ENCODE results near the gene CACNA1H. TPM values are rescaled to one million over a fixed set of nuclear protein-coding genes. Genes with fewer than 3 reads are reported as not detected.

The CACNA1H gene
- total RNA-seq, 3 donors from 2014 or later (not counting 1 experiment from before 2014, with no cell fraction given) = 1.1 to 1.5 (median 1.3) TPM

DNA sequence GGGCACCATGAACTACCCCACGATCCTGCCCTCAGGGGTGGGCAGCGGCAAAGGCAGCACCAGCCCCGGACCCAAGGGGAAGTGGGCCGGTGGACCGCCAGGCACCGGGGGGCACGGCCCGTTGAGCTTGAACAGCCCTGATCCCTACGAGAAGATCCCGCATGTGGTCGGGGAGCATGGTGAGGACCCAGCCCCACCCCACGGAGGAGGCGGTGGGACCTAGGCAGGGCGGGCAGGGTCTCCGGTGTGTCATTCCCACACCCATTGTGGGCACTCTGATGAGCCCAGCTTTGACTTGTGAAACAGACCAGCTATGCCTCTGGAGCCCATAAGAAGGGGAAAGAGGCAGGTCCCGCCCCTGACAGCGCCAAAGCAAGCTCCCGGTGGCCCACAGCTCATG is 49.4 kb downstream of the CACNA1H start:
- Mint-ChIP-seq H3K4me1 (no peaks in the 10 kb centered on the region), H3K36me3 (no peaks in the 10 kb centered on the region), H3K4me3 (no peak overlapping the region), H3K27ac (no peak overlapping the region), H3K9me3 (peaks cover 0 to 2% of the 10 kb centered on the region in 2 donors), H3K27me3 (ENCODE audit: low read depth in 2 of 2) (no peaks in the 10 kb centered on the region)
- no peaks in the 10 kb centered on the region for H3K36me3 ChIP-seq (ENCODE audit: control insufficient read depth, insufficient read depth, low read length)
- ATAC-seq (no peak), DNase-seq (no peak)
- no peaks in the 10 kb centered on the region for H3K27me3 ChIP-seq (ENCODE audit: control insufficient read depth, insufficient read depth, low read length)
- no peak overlapping the region for H3K27ac ChIP-seq (ENCODE audit: low read length)
- H3K4me3 ChIP-seq (ENCODE audit: low read length) = no peak overlapping the region
- WGBS (ENCODE audit: insufficient coverage) = 88% methylated on average over 18 of the region's 18 CpGs
- intact Hi-C loops (cut with micrococcal nuclease) = no loop called here
- TF ChIP-seq, protein P1, sequence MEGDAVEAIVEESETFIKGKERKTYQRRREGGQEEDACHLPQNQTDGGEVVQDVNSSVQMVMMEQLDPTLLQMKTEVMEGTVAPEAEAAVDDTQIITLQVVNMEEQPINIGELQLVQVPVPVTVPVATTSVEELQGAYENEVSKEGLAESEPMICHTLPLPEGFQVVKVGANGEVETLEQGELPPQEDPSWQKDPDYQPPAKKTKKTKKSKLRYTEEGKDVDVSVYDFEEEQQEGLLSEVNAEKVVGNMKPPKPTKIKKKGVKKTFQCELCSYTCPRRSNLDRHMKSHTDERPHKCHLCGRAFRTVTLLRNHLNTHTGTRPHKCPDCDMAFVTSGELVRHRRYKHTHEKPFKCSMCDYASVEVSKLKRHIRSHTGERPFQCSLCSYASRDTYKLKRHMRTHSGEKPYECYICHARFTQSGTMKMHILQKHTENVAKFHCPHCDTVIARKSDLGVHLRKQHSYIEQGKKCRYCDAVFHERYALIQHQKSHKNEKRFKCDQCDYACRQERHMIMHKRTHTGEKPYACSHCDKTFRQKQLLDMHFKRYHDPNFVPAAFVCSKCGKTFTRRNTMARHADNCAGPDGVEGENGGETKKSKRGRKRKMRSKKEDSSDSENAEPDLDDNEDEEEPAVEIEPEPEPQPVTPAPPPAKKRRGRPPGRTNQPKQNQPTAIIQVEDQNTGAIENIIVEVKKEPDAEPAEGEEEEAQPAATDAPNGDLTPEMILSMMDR (IDR thresholded peaks at IDR 0.05) = no peak
- H3K4me1 ChIP-seq (ENCODE audit: control insufficient read depth, insufficient read depth, low read length) = no peaks in the 10 kb centered on the region
- H3K9me3 ChIP-seq (ENCODE audit: control insufficient read depth, insufficient read depth, low read length) = no peaks in the 10 kb centered on the region

DNA sequence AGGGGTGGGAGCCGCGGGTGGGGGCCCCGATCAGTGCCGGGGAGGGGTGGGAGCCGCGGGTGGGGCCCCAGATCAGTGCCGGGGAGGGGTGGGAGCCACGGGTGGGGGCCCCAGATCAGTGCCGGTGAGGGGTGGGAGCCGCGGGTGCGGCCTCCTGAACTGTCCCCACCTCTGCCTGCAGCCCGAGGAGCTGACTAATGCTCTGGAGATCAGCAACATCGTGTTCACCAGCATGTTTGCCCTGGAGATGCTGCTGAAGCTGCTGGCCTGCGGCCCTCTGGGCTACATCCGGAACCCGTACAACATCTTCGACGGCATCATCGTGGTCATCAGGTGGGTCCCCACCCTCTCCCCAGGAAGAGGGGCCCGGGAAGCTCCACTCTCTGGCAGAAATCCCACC is 52.0 kb downstream of the CACNA1H start:
- Histone ChIP-seq H3K9me3 (ENCODE audit: control insufficient read depth, insufficient read depth, low read length) (no peaks in the 10 kb centered on the region), H3K4me3 (ENCODE audit: low read length) (no peak overlapping the region), H3K27me3 (ENCODE audit: control insufficient read depth, insufficient read depth, low read length) (no peaks in the 10 kb centered on the region), H3K4me1 (ENCODE audit: control insufficient read depth, insufficient read depth, low read length) (peaks cover 15% of the 10 kb centered on the region), H3K27ac (ENCODE audit: low read length) (no peak overlapping the region), H3K36me3 (ENCODE audit: control insufficient read depth, insufficient read depth, low read length) (no peaks in the 10 kb centered on the region)
- Mint-ChIP-seq H3K9me3 (no peaks in the 10 kb centered on the region), H3K4me3 (no peak overlapping the region), H3K27ac (no peak overlapping the region), H3K27me3 (ENCODE audit: low read depth in 2 of 2) (no peaks in the 10 kb centered on the region), H3K36me3 (no peaks in the 10 kb centered on the region), H3K4me1 (no peaks in the 10 kb centered on the region)
- 85% methylated on average over 16 of the region's 21 CpGs for WGBS (ENCODE audit: insufficient coverage)
- TF ChIP-seq, protein P1 (IDR thresholded peaks at IDR 0.05) = no peak
- DNase-seq = no peak
- ATAC-seq = no peak
- intact Hi-C loops (cut with micrococcal nuclease) = no loop called here

DNA sequence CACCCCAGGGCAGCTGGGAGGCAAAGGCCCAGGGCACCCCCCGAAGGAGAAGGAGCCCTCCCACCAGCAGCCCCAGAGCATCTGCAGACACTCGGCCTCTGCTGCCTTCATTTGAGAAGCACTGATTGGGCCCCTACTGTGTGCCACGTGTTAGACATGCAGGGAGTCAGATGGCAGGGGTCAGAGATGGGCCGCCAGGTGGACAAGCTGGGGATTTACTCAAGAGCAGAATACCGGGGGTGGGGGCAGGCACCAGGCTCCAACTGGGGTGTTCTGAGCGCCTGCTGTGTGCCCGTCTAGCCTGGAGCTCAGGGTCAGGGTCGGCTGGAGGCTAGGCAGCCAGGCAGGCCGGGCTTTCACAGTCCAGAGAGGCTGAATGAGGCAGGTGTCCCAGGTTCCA is 53.4 kb downstream of the CACNA1H start:
- intact Hi-C loops (cut with micrococcal nuclease) = no loop called here
- Mint-ChIP-seq H3K4me1 (no peaks in the 10 kb centered on the region), H3K27me3 (ENCODE audit: low read depth in 2 of 2) (no peaks in the 10 kb centered on the region), H3K9me3 (no peaks in the 10 kb centered on the region), H3K27ac (no peak overlapping the region), H3K4me3 (no peak overlapping the region), H3K36me3 (no peaks in the 10 kb centered on the region)
- ATAC-seq (no peak), DNase-seq (no peak)
- 75% methylated on average over 9 of the region's 9 CpGs for WGBS (ENCODE audit: insufficient coverage)
- TF ChIP-seq, protein P1 (IDR thresholded peaks at IDR 0.05) = no peak
- no peaks in the 10 kb centered on the region for H3K36me3 ChIP-seq (ENCODE audit: control insufficient read depth, insufficient read depth, low read length)
- H3K4me1 ChIP-seq (ENCODE audit: control insufficient read depth, insufficient read depth, low read length) = peaks cover 15% of the 10 kb centered on the region
- H3K27ac ChIP-seq (ENCODE audit: low read length) = no peak overlapping the region
- no peaks in the 10 kb centered on the region for H3K9me3 ChIP-seq (ENCODE audit: control insufficient read depth, insufficient read depth, low read length)
- no peak overlapping the region for H3K4me3 ChIP-seq (ENCODE audit: low read length)
- no peaks in the 10 kb centered on the region for H3K27me3 ChIP-seq (ENCODE audit: control insufficient read depth, insufficient read depth, low read length)

DNA sequence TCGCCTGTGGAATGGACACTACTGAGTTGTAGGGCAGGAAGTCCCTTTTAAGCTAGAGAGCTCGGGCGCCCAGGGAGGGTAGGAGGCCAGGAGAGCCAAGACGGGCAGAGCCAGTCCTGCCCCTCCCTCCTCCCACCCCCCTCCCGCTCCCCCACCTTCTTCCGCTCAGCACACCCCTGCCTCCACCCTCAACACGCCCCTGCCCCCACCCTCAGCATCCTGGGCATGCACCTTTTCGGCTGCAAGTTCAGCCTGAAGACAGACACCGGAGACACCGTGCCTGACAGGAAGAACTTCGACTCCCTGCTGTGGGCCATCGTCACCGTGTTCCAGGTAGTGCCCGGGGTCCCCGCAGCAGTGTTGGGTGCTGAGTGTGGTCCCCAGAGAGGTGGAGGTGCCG is 53.9 kb downstream of the CACNA1H start:
- no peaks in the 10 kb centered on the region for H3K4me1 Mint-ChIP-seq
- no peaks in the 10 kb centered on the region for H3K27me3 Mint-ChIP-seq (ENCODE audit: low read depth in 2 of 2)
- H3K27ac ChIP-seq (ENCODE audit: low read length) = no peak overlapping the region
- intact Hi-C loops (cut with micrococcal nuclease) = no loop called here
- DNase-seq (peak in 1 of 2 donors; percentile 39), ATAC-seq (no peak)
- no peaks in the 10 kb centered on the region for H3K9me3 ChIP-seq (ENCODE audit: control insufficient read depth, insufficient read depth, low read length)
- no peak overlapping the region for H3K4me3 ChIP-seq (ENCODE audit: low read length)
- no peaks in the 10 kb centered on the region for H3K27me3 ChIP-seq (ENCODE audit: control insufficient read depth, insufficient read depth, low read length)
- no peaks in the 10 kb centered on the region for H3K9me3 Mint-ChIP-seq
- 76% methylated on average over 11 of the region's 16 CpGs for WGBS (ENCODE audit: insufficient coverage)
- H3K27ac Mint-ChIP-seq = no peak overlapping the region
- TF ChIP-seq, protein P1 (IDR thresholded peaks at IDR 0.05) = no peak
- no peaks in the 10 kb centered on the region for H3K36me3 ChIP-seq (ENCODE audit: control insufficient read depth, insufficient read depth, low read length)
- no peak overlapping the region for H3K4me3 Mint-ChIP-seq
- peaks cover 15% of the 10 kb centered on the region for H3K4me1 ChIP-seq (ENCODE audit: control insufficient read depth, insufficient read depth, low read length)
- no peaks in the 10 kb centered on the region for H3K36me3 Mint-ChIP-seq

All from natural killer cell (primary cell).